ENCODE measurements around the gene SCAPER.

- TF ChIP-seq CTCF (conservative IDR thresholded peaks at IDR 0.05; ENCODE audit: low read length) (no peak), EZH2phosphoT487 (IDR thresholded peaks at IDR 0.05; ENCODE audit: borderline replicate concordance, low read depth, low read length) (no peak)
These were observed 594.6 kb downstream of the SCAPER start for GRCh38 chr15:76310475-76311099.

All from OCI-LY7 (cell line).